Bronchial epithelial cell (primary cell): Measurements from ENCODE around the gene BLZF1. TPM values are rescaled to one million over a fixed set of nuclear protein-coding genes. Genes with fewer than 3 reads are reported as not detected.
A peak's percentile ranks its signal among the peaks of the same experiment; 100 is the strongest.
"Not testable (repeated sequence)": the region's sequence is repeated elsewhere in the genome, so short reads cannot be mapped to it uniquely, and the experiment has no call there.

Source experiments
- DNase-seq: peaks from one replicate; pipeline ENCODE4 v3.0.0-alpha.2; 2010; ENCODE audit warnings: low read depth
- FAIRE-seq: peaks from 2 replicates; lab custom pipeline; 2011; peaks lifted over from hg19 to GRCh38; lab: Jason Lieb, UNC
- H3K27me3 ChIP-seq: 2 replicates; pipeline ENCODE4 v1.5.1; 2011; ENCODE audit warnings: low read length; ENCODE audit not compliant: control insufficient read depth, insufficient read depth
- H3K36me3 ChIP-seq: 2 replicates; pipeline ENCODE4 v1.5.1; 2011; ENCODE audit warnings: low read length; ENCODE audit not compliant: control insufficient read depth, insufficient read depth
- H3K4me3 ChIP-seq: 2 replicates; pipeline ENCODE4 v1.5.1; 2011; ENCODE audit warnings: mild to moderate bottlenecking, low read depth, low read length, control low read depth
- total RNA-seq: library from RNA; depleted of rRNA; stranded (reverse); fragments of >200 nt; gene quantifications from 2 replicates; pipeline ENCODE4 v1.2.1, GENCODE V29; 2014
- TF ChIP-seq, protein P1 (sequence below): IDR thresholded peaks from 2 replicates; pipeline ENCODE4 v1.5.1; 2011; ENCODE audit warnings: mild to moderate bottlenecking, moderate library complexity, low read length, control low read depth, inconsistent platforms; ENCODE audit not compliant: insufficient read depth, severe bottlenecking

BLZF1 gene
- total RNA-seq, 1 donor from 2014 or later = 23.4 TPM

GRCh38 chr1:169326261-169326955 lies 41.6 kb upstream of the BLZF1 start:
- TF ChIP-seq, protein P1, sequence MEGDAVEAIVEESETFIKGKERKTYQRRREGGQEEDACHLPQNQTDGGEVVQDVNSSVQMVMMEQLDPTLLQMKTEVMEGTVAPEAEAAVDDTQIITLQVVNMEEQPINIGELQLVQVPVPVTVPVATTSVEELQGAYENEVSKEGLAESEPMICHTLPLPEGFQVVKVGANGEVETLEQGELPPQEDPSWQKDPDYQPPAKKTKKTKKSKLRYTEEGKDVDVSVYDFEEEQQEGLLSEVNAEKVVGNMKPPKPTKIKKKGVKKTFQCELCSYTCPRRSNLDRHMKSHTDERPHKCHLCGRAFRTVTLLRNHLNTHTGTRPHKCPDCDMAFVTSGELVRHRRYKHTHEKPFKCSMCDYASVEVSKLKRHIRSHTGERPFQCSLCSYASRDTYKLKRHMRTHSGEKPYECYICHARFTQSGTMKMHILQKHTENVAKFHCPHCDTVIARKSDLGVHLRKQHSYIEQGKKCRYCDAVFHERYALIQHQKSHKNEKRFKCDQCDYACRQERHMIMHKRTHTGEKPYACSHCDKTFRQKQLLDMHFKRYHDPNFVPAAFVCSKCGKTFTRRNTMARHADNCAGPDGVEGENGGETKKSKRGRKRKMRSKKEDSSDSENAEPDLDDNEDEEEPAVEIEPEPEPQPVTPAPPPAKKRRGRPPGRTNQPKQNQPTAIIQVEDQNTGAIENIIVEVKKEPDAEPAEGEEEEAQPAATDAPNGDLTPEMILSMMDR = no peak
- H3K4me3 ChIP-seq = no peak overlapping the region
- H3K27me3 ChIP-seq = no peaks in the 10 kb centered on the region
- no peaks in the 10 kb centered on the region for H3K36me3 ChIP-seq
- DNase-seq (no peak), FAIRE-seq (no peak)

DNA sequence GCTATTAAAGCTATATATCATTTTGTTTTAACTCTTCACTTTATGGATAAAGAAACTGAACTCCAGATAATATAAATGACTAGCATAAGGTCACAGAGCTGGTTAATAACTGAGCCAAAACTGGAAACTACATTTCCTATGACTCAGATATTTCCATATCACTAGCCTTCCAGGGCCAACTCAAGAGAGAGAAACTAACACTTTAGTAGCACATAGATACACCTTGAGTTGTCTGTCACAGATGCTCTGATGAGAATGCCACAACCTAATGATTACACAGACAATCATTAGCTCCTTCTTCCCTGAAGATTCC lies 41.1 kb upstream of the BLZF1 start:
- H3K27me3 ChIP-seq = no peaks in the 10 kb centered on the region
- no peak for FAIRE-seq
- no peaks in the 10 kb centered on the region for H3K36me3 ChIP-seq
- TF ChIP-seq, protein P1 = no peak
- DNase-seq = peak; percentile 64
- H3K4me3 ChIP-seq = no peak overlapping the region

DNA sequence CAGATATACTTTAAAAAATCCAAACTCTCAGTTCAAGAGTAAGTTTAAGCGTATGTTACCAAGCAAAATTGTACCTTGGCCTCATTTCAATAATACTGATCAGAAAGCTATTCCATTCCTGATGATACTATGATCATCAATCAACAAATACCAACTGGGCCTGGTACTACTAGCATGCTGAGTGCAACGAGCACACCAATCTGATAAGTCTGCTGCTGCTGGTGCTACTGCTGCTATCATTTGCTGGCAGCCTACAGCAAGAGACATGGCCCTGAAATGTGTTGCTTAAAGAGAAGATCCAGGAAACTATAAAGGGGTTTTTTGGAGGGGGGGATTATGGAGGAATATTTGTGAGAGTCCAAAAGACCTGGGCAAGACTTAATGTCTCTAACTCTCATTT lies 40.1 kb upstream of the BLZF1 start:
- no peak for DNase-seq
- no peak for FAIRE-seq
- H3K4me3 ChIP-seq = no peak overlapping the region
- H3K27me3 ChIP-seq = no peaks in the 10 kb centered on the region
- no peaks in the 10 kb centered on the region for H3K36me3 ChIP-seq
- TF ChIP-seq, protein P1 = no peak

DNA sequence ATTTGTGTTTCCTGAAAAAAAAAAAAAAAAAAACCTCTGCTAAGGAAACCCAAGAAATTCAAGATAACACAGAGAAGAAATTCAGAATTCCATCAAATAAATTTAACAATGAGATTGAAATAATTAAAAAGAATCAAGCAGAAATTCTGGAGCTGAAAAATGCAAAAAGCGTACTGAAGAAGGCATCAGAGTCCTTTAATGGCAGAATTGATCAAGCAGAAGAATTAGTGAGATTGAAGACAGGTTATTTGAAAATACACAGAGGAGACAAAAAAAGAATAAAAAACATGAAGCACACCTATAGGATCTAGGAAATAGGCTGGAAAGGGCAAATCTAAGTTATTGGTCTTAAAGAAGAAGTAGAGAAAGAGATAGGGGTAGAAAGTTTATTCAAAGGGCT lies 38.6 kb upstream of the BLZF1 start:
- no peak overlapping the region for H3K4me3 ChIP-seq
- DNase-seq = no peak
- TF ChIP-seq, protein P1 = no peak
- no peaks in the 10 kb centered on the region for H3K27me3 ChIP-seq
- H3K36me3 ChIP-seq = no peaks in the 10 kb centered on the region
- FAIRE-seq = no peak

GRCh38 chr1:169330927-169331326 lies 37.1 kb upstream of the BLZF1 start:
- Histone ChIP-seq H3K4me3 (no peak overlapping the region), H3K27me3 (no peaks in the 10 kb centered on the region), H3K36me3 (no peaks in the 10 kb centered on the region)
- TF ChIP-seq, protein P1 = no peak
- FAIRE-seq (no peak), DNase-seq (no peak)

DNA sequence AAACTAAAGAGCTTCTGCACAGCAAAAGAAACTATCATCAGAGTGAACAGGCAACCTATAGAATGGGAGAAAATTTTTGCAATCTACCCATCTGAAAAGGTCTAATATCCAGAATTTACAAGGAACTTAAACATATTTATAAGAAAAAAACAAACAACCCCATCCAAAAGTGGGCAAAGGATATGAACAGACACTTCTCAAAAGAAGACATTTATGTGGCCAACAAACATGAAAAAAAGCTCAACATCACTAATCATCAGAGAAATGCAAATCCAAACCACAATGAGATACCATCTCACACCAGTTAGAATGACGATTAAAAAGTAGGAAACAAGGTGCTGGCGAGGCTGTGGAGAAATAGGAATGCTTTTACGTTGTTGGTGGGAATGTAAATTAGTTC lies 33.3 kb upstream of the BLZF1 start:
- FAIRE-seq, H3K4me3 ChIP-seq, DNase-seq, H3K27me3 ChIP-seq, H3K36me3 ChIP-seq: not testable (repeated sequence)

DNA sequence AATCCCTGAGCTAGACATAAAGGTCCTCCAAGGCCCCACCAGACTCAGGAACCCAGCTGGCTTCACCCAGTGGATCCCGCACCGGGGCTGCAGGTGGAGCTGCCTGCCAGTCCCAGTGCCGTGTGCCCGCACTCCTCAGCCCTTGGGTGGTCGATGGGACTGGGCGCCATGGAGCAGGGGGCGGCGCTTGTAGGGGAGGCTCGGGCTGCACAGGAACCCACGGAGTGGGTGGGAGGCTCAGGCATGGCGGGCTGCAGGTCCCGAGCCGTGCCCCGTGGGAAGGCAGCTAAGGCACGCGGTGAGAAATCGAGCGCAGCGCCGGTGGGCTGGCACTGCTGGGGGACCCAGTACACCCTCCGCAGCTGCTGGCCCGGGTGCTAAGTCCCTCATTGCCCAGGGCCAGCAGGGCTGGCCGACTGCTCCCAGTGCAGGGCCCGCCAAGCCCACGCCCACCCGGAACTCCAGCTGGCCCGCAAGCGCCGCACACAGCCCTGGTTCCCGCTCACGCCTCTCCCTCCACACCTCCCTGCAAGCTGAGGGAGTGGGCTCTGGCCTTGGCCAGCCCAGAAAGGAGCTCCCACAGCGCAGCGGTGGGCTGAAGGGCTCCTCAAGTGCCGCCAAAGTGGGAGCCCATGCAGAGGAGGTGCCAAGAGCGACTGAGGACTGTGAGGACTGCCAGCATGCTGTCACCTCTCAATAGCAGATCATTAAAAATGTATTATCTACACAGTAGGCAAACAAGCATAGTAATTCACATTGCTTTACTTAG lies 30.9 kb upstream of the BLZF1 start:
- H3K4me3 ChIP-seq, H3K27me3 ChIP-seq, FAIRE-seq, H3K36me3 ChIP-seq, DNase-seq: not testable (repeated sequence)
